Coronary artery (tissue), 2 donors: ENCODE data around the gene GSG1.
"Not testable (repeated sequence)": the region's sequence is repeated elsewhere in the genome, so short reads cannot be mapped to it uniquely, and the experiment has no call there.

Experiments used
- DNase-seq: peaks from one replicate; pipeline ENCODE4 v3.0.0-alpha.2; 2017; ENCODE audit warnings: low spot score
- H3K27ac ChIP-seq, 2 donors: fragments of 200-600 bp; sonication (generic); one replicate each; pipeline ENCODE4 v1.5.1; 2016 to 2019
- H3K4me3 ChIP-seq: fragments of 200-600 bp; sonication (generic); 2 replicates; pipeline ENCODE4 v1.5.1; 2016; ENCODE audit warnings: mild to moderate bottlenecking, moderate library complexity
- CTCF ChIP-seq: fragments of 200-600 bp; sonication (generic); IDR thresholded peaks from one replicate; pipeline ENCODE4 v1.5.1; 2019; ENCODE audit warnings: antibody characterized with exemption

GSG1 gene

DNA sequence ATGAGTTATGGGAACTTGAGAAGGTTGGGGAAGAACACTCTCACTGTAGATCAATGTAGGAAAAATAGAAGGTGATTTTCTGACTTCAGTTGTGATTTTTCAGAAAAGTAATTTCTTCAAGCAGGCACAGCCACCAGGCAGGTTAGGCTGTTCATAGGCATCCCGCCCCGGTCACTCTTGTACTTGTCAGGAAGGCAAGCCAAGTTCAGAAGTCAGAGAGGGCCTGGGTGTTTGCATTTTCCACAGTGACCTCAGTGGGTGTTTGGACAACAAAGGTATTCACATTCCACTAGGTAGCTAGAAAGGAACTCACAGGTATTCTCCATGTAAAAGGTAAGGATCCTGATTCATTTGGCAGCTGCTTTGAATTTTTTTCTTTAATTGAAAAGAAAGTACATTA is 62.2 kb downstream of the GSG1 start:
- DNase-seq, result no peak
- Histone ChIP-seq H3K27ac (no peak overlapping the region), H3K4me3 (no peak overlapping the region)
- no peak for TF ChIP-seq CTCF

- TF ChIP-seq CTCF, result no peak
- no peak overlapping the region for H3K27ac ChIP-seq
- no peak overlapping the region for H3K4me3 ChIP-seq
- no peak for DNase-seq
Observed at GRCh38 chr12:13039328-13039956, 64.0 kb downstream of the GSG1 start.

- no peak for TF ChIP-seq CTCF
- no peak overlapping the region for H3K4me3 ChIP-seq
- no peak overlapping the region for H3K27ac ChIP-seq
- no peak for DNase-seq
Observed at GRCh38 chr12:13038491-13039161, 64.8 kb downstream of the GSG1 start.

DNA sequence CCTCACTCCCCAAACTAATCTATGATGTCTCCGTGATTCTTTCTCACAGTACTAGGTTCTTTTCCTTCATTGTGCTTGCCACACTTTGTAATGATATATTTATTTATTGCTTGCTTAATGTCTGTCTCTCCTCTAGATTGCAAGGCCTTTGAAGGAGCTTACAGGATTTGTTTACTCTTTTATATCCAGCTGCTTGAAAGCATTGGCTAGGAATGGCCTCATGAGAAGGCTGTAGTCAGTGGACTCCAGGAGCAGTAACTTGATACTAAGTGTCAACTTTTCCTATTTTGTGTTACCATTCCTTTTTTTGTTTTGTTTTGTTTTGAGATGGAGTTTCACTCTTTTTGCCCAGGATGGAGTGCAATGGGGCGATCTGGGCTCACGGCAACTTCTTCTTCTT is 66.6 kb downstream of the GSG1 start:
- no peak overlapping the region for H3K4me3 ChIP-seq

GRCh38 chr12:13035335-13035734 is 68.1 kb downstream of the GSG1 start:
- DNase-seq, H3K4me3 ChIP-seq, H3K27ac ChIP-seq: not testable (repeated sequence)

More for the DNA sequence above, 66.6 kb downstream of the GSG1 start:
- DNase-seq, result no peak
- H3K27ac ChIP-seq, result no peak overlapping the region
- no peak for TF ChIP-seq CTCF
